Hepatic stellate cell (primary cell): ENCODE measurements around the gene TLR6.
A peak's percentile ranks its signal among the peaks of the same experiment; 100 is the strongest.
"Not testable (repeated sequence)": the region's sequence is repeated elsewhere in the genome, so short reads cannot be mapped to it uniquely, and the experiment has no call there.

Source experiments
- DNase-seq: peaks from one replicate; pipeline ENCODE4 v3.0.0; 2011; ENCODE audit warnings: low spot score

TLR6 gene

DNA sequence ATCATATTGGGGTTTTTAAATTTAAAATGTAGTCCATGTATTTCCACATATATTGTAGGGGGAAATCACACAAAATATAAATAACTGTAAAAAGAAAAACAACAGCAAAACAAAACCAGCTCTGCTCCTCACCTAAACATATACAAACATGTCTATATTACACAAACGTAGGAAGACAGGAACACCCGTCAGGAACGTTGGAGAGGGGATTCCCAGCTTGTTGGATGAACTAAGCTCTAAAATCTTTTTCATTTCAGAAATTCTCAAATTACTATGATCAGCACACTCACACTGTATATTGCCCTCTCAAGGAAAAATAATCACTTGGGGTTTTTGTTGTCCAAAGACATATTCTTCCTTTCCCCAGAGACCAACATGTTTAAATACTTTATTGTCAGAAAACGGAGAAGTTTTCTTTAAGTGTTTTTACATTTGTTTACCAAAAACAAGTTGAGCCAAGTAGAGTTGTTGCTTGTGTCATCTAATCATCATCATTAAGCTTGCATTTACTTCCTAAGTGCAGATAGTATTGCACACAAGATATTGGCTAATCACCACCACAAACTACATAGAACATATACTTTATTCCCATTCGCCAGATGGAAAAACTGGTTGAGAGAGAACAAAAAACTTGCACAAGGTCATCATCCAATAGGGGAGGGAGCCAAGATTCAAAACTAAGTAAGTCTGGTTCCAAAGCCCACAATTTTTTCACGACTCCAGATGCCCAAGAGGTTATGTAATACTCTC is 71.4 kb downstream of the TLR6 start:
- DNase-seq, result no peak

DNA sequence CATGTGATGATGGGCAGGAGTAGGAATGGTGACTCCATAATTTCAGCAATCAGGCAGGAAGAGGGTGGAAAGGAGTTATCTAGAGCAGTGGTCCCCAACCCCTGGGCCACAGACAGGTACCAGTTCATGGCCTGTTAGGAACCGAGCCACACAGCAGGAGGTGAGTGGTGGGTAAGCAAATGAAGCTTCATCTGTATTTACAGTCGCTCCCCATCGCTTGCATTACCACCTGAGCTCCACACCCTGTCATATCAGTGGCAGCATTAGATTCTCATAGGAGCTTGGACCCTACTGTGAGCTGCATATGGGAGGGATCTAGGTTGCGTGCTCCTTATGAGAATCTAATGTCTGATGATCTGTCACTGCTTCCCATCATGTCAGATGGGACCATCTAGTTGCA is 72.5 kb downstream of the TLR6 start:
- no peak for DNase-seq

GRCh38 chr4:38783109-38783460 is 73.5 kb downstream of the TLR6 start:
- no peak for DNase-seq

- DNase-seq, result peak; percentile 12
Observed at GRCh38 chr4:38782452-38783108, 74.0 kb downstream of the TLR6 start, which contains the start of gene TLR10. TLR10 (minus strand) TSS chr4:38782990; CDS start chr4:38775590, 7,400 bp downstream.

DNA sequence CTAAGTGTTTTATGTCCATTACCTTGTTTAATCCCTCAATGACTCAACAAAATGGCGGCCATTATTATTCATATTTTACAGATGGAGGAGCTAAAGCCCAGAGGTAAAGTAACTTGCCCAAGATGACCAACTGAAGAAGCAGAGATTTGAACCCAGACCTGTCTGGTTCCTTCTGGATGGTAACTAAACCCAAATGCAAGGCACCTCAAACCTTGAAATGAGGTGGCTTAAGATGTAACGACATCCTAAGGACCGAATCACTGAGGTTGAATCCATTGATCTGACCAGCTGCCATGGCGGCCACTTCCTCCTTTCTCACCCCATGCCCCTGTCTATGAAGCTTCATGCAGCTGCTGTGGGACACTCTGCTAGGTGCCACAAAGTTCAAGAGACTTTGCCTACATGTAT is 74.8 kb downstream of the TLR6 start:
- DNase-seq, result no peak

GRCh38 chr4:38780833-38781484 is 75.7 kb downstream of the TLR6 start:
- no peak for DNase-seq

DNA sequence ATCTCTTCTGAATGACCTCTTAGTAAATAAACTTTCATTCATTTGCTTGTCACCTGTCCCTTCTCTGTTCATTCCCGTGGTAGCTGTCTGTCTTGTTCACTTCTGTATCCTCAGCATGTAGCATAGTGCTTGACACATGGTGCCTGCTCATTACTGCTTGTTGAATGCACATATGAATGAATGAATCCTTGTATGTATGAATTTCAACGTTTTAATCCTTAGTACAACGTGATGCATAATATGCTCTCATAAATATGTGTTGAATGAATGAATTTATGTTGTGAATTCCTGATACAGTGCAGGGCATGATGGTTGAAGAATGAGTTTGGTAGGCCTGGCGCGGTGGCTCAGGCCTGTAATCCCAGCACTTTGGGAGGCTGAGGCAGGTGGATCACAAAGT is 76.8 kb downstream of the TLR6 start:
- DNase-seq, result no peak

GRCh38 chr4:38777925-38778324 is 78.7 kb downstream of the TLR6 start:
- DNase-seq, result not testable (repeated sequence)

- no peak for DNase-seq
Observed at GRCh38 chr4:38775326-38775725, 81.3 kb downstream of the TLR6 start.

DNA sequence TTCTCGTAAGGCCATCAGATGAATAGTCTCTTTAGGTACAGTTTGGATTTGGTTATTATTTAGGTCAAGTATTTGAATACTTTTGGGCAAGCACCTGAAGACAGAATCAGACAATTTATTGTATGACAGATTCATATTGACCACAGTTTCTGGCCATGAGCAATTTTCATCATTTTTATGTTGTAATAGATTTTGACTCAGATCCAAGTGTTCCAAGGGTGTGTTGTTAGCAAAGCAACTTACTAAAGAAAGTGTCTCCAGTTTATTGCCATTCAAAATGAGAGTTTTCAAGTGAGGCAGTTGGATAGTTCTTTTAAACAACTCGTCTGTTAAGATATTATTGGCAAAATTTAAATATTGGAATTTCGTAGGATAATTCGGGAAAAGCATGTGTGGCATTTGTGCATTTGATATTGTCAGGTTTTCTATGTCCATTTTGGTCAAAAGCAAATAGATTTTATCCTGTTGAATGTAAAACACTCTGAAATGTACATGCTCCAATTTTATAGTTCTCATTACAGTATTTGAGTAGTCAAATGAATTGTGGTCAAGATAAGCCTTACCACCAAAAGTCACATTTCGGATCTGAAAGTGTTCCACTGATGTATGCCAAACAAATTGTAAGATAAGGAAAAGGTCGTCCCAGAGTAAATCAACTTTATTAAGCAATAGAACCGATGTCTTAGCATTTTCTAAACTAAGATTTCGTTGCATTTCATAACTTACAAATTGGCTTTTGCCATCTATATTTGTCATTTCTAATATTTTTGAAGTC is 82.2 kb downstream of the TLR6 start:
- DNase-seq, result no peak
